HG03064 (cell line): ENCODE results near the gene MSH3.
"Not testable (repeated sequence)": the region's sequence is repeated elsewhere in the genome, so short reads cannot be mapped to it uniquely, and the experiment has no call there.

Experiments
- ATAC-seq: cut with Tn5 transposase; IDR thresholded peaks from one replicate; pipeline ENCODE4 v1.9.1; 2021; ENCODE audit warnings: low read depth; ENCODE audit not compliant: unreplicated experiment

Gene MSH3

GRCh38 chr5:80784451-80784850 lies 130.0 kb downstream of the MSH3 start:
- ATAC-seq: no peak

- not testable (repeated sequence) for ATAC-seq
These were observed 135.0 kb downstream of the MSH3 start for GRCh38 chr5:80789319-80790016.

GRCh38 chr5:80790698-80791097 lies 136.2 kb downstream of the MSH3 start:
- ATAC-seq: no peak

- ATAC-seq: no peak
These were observed 138.9 kb downstream of the MSH3 start for GRCh38 chr5:80793354-80793753.

- ATAC-seq: no peak
These were observed 142.4 kb downstream of the MSH3 start for GRCh38 chr5:80796846-80797245.

- ATAC-seq: no peak
These were observed 143.1 kb downstream of the MSH3 start for GRCh38 chr5:80797428-80798024.

- ATAC-seq: no peak
These were observed 143.7 kb downstream of the MSH3 start for GRCh38 chr5:80798166-80798565.

- no peak for ATAC-seq
These were observed 144.2 kb downstream of the MSH3 start for GRCh38 chr5:80798633-80799032.

- no peak for ATAC-seq
These were observed 144.6 kb downstream of the MSH3 start for GRCh38 chr5:80799041-80799440.

- no peak for ATAC-seq
These were observed 145.1 kb downstream of the MSH3 start for GRCh38 chr5:80799573-80799972.

GRCh38 chr5:80804332-80804731 lies 149.9 kb downstream of the MSH3 start:
- no peak for ATAC-seq

GRCh38 chr5:80805038-80805437 lies 150.6 kb downstream of the MSH3 start:
- no peak for ATAC-seq

GRCh38 chr5:80806929-80807328 lies 152.5 kb downstream of the MSH3 start:
- ATAC-seq: no peak

- ATAC-seq: no peak
These were observed 155.0 kb downstream of the MSH3 start for GRCh38 chr5:80809451-80809850.

GRCh38 chr5:80810425-80810824 lies 156.0 kb downstream of the MSH3 start:
- ATAC-seq: no peak

- no peak for ATAC-seq
These were observed 162.1 kb downstream of the MSH3 start for GRCh38 chr5:80816590-80816989.

GRCh38 chr5:80820685-80821084 lies 166.2 kb downstream of the MSH3 start:
- no peak for ATAC-seq

- no peak for ATAC-seq
These were observed 168.2 kb downstream of the MSH3 start for GRCh38 chr5:80822640-80823039.

- not testable (repeated sequence) for ATAC-seq
These were observed 169.7 kb downstream of the MSH3 start for GRCh38 chr5:80824159-80824558.

GRCh38 chr5:80825786-80826460 lies 171.5 kb downstream of the MSH3 start:
- no peak for ATAC-seq

GRCh38 chr5:80834710-80835109 lies 180.3 kb downstream of the MSH3 start:
- ATAC-seq: no peak

GRCh38 chr5:80835128-80835527 lies 180.7 kb downstream of the MSH3 start:
- ATAC-seq: no peak
